Adrenal gland (tissue), 12 donors: ENCODE measurements around the gene SESTD1. TPM values are rescaled to one million over a fixed set of nuclear protein-coding genes. Genes with fewer than 3 reads are reported as not detected.

ENCODE experiments used
- DNase-seq, 7 donors: peaks; one replicate each; pipeline ENCODE4 v3.0.0-alpha.2; 2019 to 2020
- H3K27ac ChIP-seq, 5 donors: fragments of 200-600 bp; sonication (generic) in 4 of 5; 1 replicate in 3 of 5; 2 replicates in 2 of 5; pipeline versions ENCODE4 v1.5.1 to v1.8.0; 2016 to 2020; ENCODE audit warnings: mild to moderate bottlenecking in 1 of 5
- H3K27me3 ChIP-seq: fragments of 200-600 bp; 2 replicates; pipeline ENCODE4 v1.8.0; 2021
- H3K36me3 ChIP-seq, 2 donors: fragments of 200-600 bp; replicated peaks in 1 of 2; 1 replicate in 1 of 2; 2 replicates in 1 of 2; pipeline versions ENCODE4 v1.5.1 to v1.8.0; 2018 to 2022
- H3K4me1 ChIP-seq, 2 donors: fragments of 200-600 bp; replicated peaks in 1 of 2; 1 replicate in 1 of 2; 2 replicates in 1 of 2; pipeline versions ENCODE4 v1.5.1 to v1.8.0; 2018 to 2021
- H3K4me3 ChIP-seq, 4 donors: fragments of 200-600 bp; sonication (generic) in 3 of 4; one replicate each; pipeline ENCODE4 v1.5.1; 2016 to 2018
- H3K9me3 ChIP-seq, 3 donors: fragments of 200-600 bp; sonication (generic) in 1 of 3; replicated peaks in 1 of 3; 1 replicate in 2 of 3; 2 replicates in 1 of 3; pipeline versions ENCODE4 v1.5.1 to v1.8.0; 2016 to 2021
- POLR2A ChIP-seq, 2 donors: fragments of 450-650 bp; IDR thresholded peaks; one replicate each; pipeline ENCODE4 v1.6.1; 2017; ENCODE audit warnings: antibody characterized with exemption in 2 of 2, mild to moderate bottlenecking in 2 of 2, moderate library complexity in 1 of 2
- WGBS, 4 donors: extraction: QIAGEN DNeasy Blood & Tissue Kit in 2 of 4; methylation state at CpG; one replicate each; pipeline versions ENCODE4 v1.1.5 to v1.1.7; 2013 to 2017; 5-methylcytosine and 5-hydroxymethylcytosine counted together
- intact Hi-C, 2 donors: fragments of 100-400 bp; cut with DNase I; formaldehyde crosslinking; loops; one replicate each; pipeline versions ENCODE4 v1.14.1 to v1.15.0; 2022 to 2023
- polyA plus RNA-seq, 3 donors: library from polyadenylated mRNA; stranded (reverse); fragments of 200-250 nt in 2 of 3; fragments of 350-450 nt in 1 of 3; fragmentation: Illumina TruSeq in 1 of 3; extraction: RNeasy Lipid Tissue Mini Kit (QIAGEN cat#74804) in 1 of 3; gene quantifications; one replicate each; pipeline ENCODE4 v1.2.3, GENCODE V29; 2013 to 2014
- total RNA-seq, 9 donors: library from RNA; depleted of rRNA in 4 of 9; stranded (reverse); fragments of >200 nt in 4 of 9; fragments of 120-200 nt in 1 of 9; fragmentation: NEBNext Ultra II Directional in 1 of 9; extraction: Animal tissue kit (Norgen Biotek cat#: 25700) in 1 of 9; gene quantifications; one replicate each; pipeline versions ENCODE4 v1.1.0 to v1.2.4, GENCODE V29; 2013 to 2023
- TF ChIP-seq, protein P1 (sequence below), 6 experiments: fragments of 450-650 bp in 4 of 6; fragments of 200-600 bp in 2 of 6; sonication (generic) in 1 of 6; IDR thresholded peaks; 1 replicate in 5 of 6; 2 replicates in 1 of 6; pipeline versions ENCODE4 v1.5.1 to v1.8.0; 2016 to 2021; ENCODE audit warnings: antibody characterized with exemption in 6 of 6, mild to moderate bottlenecking in 2 of 6, moderate library complexity in 1 of 6
- donor health status: healthy with polysubstance abuse.
- donor health status: Bipolar disorder and iron deficiency.
- donor health status: DM: yes; HTN: yes; CAD: no.
- donor health status: DM: no; HTN: no; CAD: no.
- donor health status: DM: no; HTN: no; CAD: no.
- donor health status: DM: yes; HTN: yes; CAD: no.

The SESTD1 gene
- total and polyA plus RNA-seq, 12 donors, result 4.7 to 28.2 (median 14.8) TPM

DNA sequence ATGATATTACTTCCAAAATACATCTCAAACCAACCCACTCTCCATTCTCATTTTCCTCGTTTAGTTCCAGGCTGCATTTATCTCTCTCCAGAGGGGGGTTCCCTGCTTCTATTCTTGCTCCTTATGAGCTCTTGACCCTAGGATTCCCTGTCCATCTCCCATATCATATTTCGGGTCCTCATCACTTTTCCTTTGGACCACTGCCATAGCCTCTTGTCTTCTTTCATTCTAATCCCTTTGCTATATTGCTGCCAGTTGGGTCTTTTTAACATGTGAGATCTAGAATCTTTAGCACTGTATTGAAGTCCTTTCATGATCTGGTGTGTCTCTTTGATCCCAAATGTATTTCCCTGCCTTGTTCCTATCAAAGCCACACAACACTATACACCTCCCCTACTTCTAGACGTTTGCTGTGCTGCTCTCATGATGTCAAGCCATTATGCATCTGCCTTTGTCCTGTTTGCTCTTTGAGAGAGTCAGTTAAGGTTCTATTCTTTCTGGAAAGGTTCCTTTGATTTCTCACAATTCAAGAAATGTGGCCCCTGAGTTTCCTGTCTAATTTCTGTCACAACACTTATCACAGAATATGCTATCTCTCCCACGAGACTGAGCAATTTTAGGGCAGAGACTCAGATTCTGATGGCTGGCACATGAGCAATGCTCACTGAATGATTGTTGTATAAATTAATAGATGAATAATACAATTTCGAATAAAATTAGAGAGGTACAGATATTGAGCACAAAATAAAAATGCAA is 43.2 kb upstream of the SESTD1 start:
- Histone ChIP-seq H3K4me1 (no peaks in the 10 kb centered on the region), H3K9me3 (no peaks in the 10 kb centered on the region), H3K27ac (no peak overlapping the region), H3K36me3 (no peaks in the 10 kb centered on the region), H3K27me3 (no peaks in the 10 kb centered on the region), H3K4me3 (no peak overlapping the region)
- TF ChIP-seq, protein P1, sequence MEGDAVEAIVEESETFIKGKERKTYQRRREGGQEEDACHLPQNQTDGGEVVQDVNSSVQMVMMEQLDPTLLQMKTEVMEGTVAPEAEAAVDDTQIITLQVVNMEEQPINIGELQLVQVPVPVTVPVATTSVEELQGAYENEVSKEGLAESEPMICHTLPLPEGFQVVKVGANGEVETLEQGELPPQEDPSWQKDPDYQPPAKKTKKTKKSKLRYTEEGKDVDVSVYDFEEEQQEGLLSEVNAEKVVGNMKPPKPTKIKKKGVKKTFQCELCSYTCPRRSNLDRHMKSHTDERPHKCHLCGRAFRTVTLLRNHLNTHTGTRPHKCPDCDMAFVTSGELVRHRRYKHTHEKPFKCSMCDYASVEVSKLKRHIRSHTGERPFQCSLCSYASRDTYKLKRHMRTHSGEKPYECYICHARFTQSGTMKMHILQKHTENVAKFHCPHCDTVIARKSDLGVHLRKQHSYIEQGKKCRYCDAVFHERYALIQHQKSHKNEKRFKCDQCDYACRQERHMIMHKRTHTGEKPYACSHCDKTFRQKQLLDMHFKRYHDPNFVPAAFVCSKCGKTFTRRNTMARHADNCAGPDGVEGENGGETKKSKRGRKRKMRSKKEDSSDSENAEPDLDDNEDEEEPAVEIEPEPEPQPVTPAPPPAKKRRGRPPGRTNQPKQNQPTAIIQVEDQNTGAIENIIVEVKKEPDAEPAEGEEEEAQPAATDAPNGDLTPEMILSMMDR (IDR thresholded peaks at IDR 0.05), result no peak
- no peak for TF ChIP-seq POLR2A (IDR thresholded peaks at IDR 0.05)
- WGBS, 4 donors, result 69 to 75% (median 70%) methylated on average over 5 of the region's 5 CpGs
- DNase-seq, result no peak
- intact Hi-C loops, result no loop called here

DNA sequence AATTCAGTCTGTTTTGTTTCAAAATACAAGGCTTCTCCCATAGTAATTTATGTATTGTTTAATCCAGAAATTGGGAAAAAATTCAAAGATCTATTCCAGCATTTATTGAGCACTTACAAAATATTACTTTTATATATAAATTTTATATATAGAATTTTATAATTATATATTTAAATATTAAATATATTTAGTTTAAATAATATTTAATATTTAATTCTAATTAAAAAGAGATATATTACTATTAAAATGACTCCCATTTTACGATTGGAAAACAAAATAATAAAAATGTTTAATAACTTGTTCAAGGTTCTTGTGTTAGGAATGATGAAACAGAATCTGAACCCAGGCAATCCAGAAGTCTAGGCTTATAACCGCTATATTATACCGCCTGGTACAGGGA is 40.5 kb upstream of the SESTD1 start:
- no peaks in the 10 kb centered on the region for H3K36me3 ChIP-seq
- H3K9me3 ChIP-seq, result no peaks in the 10 kb centered on the region
- intact Hi-C loops, result no loop called here
- WGBS, 4 donors, result 82 to 89% (median 88%) methylated on average over 3 of the region's 3 CpGs
- H3K27ac ChIP-seq, result no peak overlapping the region
- no peak for DNase-seq
- H3K4me3 ChIP-seq, result no peak overlapping the region
- TF ChIP-seq, protein P1 (IDR thresholded peaks at IDR 0.05), result no peak
- no peak for TF ChIP-seq POLR2A (IDR thresholded peaks at IDR 0.05)
- H3K27me3 ChIP-seq, result no peaks in the 10 kb centered on the region
- no peaks in the 10 kb centered on the region for H3K4me1 ChIP-seq

DNA sequence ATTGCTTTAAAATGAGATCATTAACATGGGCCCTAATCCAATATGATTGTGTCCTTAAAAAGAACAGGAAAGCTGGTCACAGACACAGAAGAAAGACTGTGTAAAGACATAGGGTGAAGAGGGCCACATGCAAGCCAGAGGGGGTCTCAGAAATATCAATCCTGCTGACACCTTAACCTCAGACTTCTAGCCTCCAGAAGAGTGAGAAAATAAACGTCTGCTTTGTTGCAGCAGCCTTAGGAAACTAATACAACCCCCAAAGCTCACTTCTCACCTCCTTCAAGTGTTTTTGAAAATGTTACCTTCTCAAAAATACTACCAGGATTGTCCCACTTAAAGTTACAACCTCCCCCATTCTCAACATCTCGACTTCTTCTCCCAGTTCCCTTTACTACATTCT is 39.8 kb upstream of the SESTD1 start:
- DNase-seq, result no peak
- no peaks in the 10 kb centered on the region for H3K27me3 ChIP-seq
- WGBS, 4 donors, result 64 to 74% (median 69%) methylated on average over 2 of the region's 2 CpGs

DNA sequence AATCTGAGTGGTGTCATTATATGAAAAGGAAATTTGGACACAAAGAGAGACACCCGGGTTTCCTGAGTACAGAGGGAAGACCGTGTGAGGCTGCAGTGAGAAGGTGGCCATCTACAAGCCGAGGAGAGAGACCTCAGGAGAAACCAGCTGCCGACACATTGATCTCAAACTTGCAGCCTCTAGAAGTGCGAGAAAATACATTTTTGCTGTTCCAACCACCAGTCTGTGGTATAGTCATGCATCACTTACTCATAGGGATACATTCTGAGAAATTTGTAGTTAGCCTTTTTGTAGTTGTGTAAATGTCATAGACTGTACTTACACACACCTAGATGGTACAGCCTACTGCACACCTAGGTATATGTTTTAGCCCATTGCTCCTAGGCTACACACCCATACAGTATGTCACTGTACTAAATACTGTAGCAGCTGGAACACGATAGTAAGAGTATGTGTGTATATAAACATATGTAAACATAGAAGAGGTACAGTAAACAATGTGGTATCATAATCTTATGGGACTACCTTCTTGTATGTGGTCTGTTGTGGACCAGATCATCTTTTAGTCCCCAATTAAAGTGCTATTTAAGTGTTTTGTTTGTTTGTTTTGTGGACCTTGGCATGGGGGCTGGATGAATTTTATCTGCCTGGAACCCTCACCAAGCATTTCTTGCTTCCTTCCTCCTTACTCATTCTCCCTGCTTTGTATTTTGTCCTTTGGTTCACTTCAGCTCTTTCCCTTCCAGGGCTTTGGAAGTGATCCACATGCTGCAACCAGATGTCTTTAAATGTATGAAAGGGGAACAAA is 38.3 kb upstream of the SESTD1 start:
- H3K4me3 ChIP-seq, result no peak overlapping the region
- intact Hi-C loops, result no loop called here
- H3K36me3 ChIP-seq, result no peaks in the 10 kb centered on the region
- no peak for DNase-seq
- H3K9me3 ChIP-seq, result no peaks in the 10 kb centered on the region
- no peak for TF ChIP-seq POLR2A (IDR thresholded peaks at IDR 0.05)
- TF ChIP-seq, protein P1 (IDR thresholded peaks at IDR 0.05), result no peak
- 78 to 87% (median 84%) methylated on average over 6 of the region's 6 CpGs for WGBS, 4 donors
- H3K4me1 ChIP-seq, result no peaks in the 10 kb centered on the region
- H3K27ac ChIP-seq, result no peak overlapping the region
- H3K27me3 ChIP-seq, result no peaks in the 10 kb centered on the region

More for the DNA sequence above, 39.8 kb upstream of the SESTD1 start:
- Histone ChIP-seq H3K27ac (no peak overlapping the region), H3K9me3 (no peaks in the 10 kb centered on the region), H3K4me3 (no peak overlapping the region), H3K36me3 (no peaks in the 10 kb centered on the region), H3K4me1 (no peaks in the 10 kb centered on the region)
- TF ChIP-seq, protein P1 (IDR thresholded peaks at IDR 0.05), result no peak
- intact Hi-C loops, result no loop called here
